HG03097 (cell line): ENCODE results near the gene C5orf24.
"Not testable (repeated sequence)": the region's sequence is repeated elsewhere in the genome, so short reads cannot be mapped to it uniquely, and the experiment has no call there.

Experiments
- ATAC-seq: cut with Tn5 transposase; IDR thresholded peaks from one replicate; pipeline ENCODE4 v1.9.1; 2021; ENCODE audit not compliant: unreplicated experiment, low FRiP score

C5orf24 gene

DNA sequence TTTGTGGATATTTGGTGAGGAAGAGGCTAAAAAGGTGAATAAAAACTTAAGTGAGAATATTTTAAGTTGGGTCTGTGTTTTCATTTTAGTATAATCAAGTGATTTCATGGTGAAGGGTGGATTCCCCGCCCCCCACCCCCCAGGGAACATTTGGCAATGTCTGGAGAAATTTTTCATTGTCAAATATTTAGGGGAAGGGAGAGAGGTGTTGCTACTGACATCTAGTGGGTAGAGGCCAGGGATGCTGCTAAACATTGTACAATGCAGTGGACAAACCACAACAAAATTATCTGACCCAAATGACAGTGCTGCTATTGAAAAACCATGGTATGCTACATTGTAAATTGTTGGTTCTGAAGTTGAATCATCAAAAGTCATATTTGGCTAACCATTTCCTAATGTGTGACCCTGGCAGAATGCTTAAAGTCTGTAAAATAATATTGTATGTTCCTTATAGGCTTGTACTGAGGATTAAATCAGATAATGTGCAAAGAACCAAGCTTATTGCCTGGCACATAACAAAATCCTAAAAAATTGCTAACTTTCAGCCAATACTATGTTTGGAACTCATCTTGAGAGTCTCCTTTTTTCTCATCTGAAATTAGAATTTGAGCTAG, 5.6 kb downstream of the C5orf24 start:
- ATAC-seq: no peak

DNA sequence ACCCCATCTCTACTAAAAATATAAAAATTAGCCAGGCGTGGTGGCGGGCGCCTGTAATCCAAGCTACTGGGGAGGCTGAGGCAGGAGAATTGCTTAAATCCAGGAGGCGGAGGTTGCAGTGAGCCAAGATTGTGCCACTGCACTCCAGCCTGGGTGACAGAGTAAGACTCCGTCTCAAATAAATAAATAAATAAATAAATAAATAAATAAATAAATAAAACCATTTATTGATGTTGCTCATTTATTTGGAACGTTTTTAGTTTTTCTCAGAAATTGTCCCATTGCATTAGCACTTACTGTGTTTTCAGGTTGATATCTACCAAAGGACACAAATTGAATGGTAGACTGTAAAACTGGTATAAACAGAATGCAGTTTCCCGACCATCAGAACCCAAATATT, 10.7 kb downstream of the C5orf24 start:
- not testable (repeated sequence) for ATAC-seq

DNA sequence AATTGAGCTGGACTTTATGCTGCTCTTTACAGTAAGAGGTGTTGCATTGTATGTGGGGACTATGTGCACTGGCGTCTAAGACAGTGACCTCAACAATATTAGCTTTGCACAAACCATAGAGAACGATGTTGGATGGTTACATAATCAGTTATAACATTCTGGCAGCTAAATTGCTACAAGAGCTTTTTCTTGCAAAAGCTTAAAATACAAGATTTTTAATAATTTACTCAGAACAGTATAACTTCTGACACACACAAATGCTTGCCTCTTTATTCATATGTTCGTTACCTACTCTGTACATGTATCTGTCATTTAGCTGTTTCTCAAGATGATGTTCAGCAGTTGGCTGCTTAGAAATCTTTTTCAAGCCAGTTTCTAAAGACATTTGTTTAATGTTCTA, 11.6 kb downstream of the C5orf24 start:
- no peak for ATAC-seq

DNA sequence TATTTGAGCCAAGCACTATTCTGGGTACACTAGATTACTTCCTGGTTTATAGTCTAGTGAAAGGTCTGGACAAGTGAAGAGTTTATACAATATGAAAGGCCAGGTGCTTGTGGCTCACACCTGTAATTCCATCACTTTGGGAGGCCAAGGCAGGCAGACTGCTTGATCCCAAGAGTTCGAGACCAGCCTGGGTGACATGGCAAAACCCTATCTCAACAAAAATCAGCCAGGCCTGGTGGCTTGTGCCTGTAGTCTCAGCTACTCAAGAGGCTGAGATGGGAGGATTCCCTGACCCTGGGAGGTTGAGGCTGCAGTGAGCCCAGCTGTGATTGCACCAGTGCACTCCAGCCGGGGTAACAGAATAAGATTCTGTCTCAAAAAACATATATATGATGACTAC, 18.9 kb downstream of the C5orf24 start:
- ATAC-seq: no peak

DNA sequence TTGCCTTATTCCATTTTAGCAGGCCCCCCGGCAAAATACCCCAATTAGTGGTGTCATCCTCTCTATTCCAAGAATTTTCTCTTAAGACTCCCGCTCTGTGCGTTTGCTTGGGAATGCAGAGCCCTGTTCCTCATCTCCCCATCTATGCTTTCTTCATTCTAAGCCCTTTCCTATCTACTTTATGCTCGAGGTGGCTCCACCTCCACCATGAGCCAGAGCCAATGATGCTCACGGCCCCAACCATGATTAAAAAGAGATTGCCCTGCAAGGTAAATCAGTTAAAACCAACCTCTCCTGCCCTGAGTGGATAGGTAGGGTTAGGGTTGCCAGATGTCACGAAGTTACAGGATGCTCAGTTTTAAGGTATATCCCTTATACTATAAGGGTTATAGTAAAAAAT, 27.7 kb downstream of the C5orf24 start:
- no peak for ATAC-seq

DNA sequence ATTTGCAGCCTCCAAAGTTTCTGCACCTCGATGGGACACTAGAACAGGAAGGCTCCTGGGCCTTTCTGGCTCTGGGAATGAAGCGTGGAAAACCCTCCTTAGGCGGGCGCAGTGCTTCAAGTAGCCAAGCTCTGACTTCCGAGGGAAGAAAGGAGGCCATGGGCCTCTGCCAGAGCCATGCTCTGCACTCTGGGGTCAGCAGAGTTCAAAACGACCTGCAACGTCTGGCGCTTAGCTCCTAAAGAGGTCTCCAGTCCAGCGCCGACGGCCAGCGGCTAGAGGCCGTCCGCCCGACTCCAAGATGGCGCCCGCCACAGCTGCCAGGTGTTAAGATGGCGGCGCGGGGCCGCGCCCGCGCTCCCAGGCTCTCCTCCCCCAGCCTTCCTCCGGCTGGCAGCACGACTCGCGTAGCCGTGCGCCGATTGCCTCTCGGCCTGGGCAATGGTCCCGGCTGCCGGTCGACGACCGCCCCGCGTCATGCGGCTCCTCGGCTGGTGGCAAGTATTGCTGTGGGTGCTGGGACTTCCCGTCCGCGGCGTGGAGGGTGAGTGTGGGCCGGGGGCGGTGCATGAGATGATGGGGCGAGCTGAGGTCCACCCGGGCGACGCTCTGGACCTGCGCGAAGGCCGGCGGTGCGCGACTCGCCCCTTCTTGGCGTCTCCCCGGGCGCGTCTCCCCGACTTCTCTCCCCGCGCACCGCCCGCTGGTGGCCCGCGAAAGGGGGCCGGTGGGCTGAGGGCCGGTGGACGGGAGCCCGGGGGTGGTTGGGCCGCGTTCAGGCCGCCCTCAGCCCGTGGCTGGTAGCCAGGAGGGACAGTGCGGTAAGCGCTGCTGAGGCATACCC, 28.4 kb downstream of the C5orf24 start, which contains the start of gene TXNDC15:
Gene TXNDC15, plus strand, starts transcription at position 385 of the 844 bp plus-strand sequence. Its CDS starts 57 bp downstream, at position 442.
- peak; percentile 86 for ATAC-seq

DNA sequence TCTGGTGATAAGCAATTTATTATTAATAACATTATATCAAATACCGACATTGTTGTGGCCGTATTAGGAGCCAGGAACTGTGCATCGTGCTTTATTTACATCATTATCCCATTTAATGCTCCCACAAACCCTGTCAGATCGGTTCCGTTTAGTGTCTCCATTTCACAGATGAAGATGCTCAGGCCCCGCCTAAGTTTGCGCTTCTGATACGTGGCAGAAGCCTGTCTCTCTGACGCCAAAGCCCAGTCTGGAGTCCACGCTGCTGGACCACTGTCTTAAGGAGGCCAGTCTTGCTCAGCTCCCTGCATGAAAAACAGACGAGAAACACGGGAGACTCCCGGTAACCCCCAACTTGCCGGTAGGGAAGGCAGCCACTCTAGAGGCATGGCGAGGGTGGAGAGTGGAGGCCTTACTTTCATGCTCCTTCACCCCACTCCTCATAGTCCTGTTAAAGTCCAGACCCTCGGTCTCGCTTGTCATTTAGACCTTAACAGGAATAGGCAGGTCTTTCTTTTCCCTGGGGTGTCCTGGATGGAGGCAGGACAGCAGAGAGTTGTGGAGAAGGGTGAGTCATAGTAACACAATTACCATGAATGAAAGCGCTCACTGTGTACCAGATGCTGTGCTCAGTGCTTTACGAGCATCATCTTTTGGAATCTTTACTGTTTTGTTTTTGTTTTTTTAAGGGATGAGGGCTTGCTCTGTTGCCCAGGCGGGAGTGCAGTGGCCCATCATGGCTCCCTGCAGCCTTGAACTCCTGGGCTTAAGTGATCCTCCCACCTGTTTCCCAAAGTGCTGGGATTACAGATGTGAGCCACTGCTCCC, 29.3 kb downstream of the C5orf24 start:
- ATAC-seq: no peak

DNA sequence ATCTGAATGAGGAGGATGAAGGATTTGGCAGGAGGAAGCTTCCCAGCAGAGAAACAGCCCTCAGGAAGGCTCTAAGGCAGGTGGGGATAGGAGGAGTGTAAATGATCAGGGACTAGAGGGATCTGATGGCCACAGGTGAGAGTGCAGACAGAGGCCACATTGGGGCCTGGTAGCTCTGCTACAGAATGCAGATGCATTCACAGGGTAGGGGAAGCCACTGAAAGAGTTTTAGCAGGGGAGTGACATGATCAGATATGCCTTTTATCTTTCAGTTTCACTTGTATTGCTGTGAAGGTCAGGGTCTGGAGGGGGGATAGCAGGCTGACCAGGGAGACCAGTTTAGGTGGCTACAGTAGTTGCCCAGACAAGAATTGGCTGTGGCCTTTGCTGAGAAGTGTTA, 31.4 kb downstream of the C5orf24 start:
- no peak for ATAC-seq

DNA sequence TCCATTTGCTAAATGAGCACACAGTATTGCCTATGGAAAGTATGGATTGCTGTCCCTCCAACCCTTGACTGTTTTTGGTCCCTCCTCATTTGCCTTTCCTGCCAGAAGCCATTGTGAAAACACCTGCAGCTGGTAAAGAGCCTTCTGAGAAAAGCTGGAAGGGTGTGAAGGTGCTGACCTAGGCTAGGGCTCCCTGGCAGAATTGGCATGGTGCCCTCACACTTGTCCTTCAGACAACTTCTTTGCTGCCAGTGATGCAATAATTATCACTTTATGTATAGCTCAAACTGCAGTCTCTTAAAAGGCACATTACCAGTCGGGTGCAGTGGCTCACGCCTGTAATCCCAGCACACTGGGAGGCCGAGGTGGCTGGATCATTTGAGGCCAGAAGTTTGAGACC, 32.6 kb downstream of the C5orf24 start:
- ATAC-seq: no peak

DNA sequence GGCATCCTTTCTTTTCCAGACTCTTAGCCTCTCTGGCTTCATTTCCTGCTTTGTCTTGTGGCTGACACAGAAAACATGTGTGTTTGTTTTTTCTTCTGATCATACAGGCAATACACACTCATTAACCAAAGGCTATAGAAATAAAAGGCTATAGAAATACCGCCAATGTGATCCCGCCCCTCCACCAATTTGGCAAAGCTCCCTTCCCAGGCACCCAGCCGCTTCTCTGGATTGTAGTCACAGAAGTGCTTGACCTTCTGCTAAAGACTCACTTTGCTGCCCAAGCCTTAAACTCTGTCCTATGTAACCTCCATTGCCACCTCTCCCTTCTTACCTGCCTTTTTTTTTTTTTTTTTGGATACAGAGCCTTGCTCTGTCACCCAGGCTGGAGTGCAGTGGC, 33.7 kb downstream of the C5orf24 start:
- no peak for ATAC-seq

DNA sequence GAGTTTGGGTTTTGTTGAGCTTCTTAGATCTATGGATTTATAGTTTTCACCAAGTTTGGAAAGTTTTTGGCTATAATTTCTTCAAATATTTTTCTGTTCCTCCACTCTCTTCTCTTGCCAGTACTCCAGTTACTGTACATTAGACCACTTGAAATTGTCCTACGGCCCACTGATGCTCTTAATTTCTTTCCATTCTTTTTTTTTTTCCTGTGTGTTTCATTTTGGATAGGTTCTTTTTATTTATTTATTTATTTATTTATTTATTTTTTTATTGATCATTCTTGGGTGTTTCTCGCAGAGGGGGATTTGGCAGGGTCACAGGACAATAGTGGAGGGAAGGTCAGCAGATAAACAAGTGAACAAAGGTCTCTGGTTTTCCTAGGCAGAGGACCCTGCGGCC, 35.2 kb downstream of the C5orf24 start:
- ATAC-seq: not testable (repeated sequence)

DNA sequence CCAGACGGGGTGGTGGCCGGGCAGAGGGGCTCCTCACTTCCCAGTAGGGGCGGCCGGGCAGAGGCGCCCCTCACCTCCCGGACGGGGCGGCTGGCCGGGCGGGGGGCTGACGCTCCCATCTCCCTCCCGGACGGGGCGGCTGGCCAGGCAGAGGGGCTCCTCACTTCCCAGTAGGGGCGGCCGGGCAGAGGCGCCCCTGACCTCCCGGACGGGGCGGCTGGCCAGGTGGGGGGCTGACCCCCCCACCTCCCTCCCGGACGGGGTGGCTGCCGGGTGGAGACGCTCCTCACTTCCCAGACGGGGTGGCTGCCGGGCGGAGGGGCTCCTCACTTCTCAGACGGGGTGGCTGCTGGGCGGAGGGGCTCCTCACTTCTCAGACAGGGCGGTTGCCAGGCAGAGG, 35.9 kb downstream of the C5orf24 start:
- not testable (repeated sequence) for ATAC-seq

DNA sequence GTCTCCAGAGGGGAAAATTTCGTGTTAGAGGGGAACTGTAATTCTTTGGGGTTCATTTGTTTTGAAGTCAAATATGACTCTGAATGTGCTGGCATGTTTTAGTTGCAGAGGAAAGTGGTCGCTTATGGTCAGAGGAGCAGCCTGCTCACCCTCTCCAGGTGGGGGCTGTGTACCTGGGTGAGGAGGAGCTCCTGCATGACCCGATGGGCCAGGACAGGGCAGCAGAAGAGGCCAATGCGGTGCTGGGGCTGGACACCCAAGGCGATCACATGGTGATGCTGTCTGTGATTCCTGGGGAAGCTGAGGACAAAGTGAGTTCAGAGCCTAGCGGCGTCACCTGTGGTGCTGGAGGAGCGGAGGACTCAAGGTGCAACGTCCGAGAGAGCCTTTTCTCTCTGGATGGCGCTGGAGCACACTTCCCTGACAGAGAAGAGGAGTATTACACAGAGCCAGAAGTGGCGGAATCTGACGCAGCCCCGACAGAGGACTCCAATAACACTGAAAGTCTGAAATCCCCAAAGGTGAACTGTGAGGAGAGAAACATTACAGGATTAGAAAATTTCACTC, 41.9 kb downstream of the C5orf24 start:
- no peak for ATAC-seq

DNA sequence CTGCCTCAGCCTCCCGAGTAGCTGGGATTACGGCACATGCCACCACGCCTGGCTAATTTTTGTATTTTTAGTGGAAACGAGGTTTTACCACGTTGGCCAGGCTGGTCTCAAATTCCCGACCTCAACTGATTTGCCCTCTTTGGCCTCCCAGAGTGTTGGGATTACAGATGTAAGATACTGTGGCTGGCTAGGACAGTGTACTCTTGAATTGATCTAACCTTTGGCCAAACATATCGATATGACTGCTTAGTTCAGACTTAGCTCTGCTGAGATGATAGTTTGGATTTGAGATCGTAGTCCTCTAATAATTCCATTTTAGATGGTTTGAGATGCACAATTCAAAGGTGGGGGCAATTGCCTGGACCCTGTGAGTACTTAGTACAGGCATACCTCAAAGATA, 43.6 kb downstream of the C5orf24 start:
- ATAC-seq: no peak

DNA sequence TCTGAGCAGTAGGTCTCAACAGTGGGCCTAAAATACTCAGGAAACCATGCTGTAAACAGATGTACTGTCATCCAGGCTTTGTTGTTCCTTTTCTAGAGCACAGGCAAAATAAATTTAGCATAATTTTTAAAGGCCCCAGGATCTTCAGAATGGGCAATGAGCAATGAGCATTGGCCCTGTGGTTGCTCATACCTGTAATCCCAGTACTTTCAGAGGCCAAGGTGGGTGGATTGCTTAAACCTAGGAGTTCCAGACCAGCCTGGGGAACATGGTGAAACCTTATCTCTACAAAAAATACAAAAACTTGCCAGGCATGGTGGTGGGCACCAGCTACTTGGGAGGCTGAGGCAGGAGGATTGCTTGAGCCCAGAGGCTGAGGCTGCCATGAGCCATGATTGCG, 45.7 kb downstream of the C5orf24 start:
- ATAC-seq: no peak

DNA sequence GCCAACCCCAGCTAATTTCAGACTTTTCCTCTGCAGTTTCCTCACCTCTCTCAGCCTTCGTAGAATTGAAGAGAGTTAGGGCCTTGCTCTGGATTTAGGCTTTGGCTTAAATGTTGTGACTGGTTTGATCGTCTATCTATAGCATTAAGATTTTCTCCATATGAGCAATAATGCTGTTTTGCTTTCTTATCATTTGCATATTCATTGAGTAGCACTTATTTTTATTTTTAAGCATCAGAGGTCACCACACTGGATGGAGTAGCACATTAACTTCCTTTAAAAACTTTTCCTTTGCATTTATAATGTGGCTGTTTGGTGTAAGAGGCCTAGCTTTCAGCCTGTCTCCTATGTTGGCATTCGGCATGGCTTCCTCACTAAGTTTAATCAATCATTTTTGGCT, 46.5 kb downstream of the C5orf24 start:
- no peak for ATAC-seq

DNA sequence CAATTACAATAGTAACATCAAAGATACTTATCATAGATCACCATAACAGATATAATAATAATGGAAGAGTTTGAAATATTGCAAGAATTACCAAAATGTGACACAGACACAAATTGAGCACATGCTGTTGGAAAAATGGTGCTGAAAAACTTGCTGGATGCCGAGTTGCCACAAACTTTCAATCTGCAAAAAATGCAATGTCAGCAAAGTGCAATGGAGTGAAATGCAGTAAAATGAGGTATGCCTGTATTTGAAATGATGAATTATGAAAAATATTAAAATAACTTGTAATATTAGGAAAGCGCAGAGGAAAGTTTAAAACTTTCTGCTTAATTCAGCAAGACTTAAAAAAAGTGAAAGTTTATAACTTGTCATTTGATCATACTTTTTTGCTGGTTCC, 47.2 kb downstream of the C5orf24 start:
- no peak for ATAC-seq

DNA sequence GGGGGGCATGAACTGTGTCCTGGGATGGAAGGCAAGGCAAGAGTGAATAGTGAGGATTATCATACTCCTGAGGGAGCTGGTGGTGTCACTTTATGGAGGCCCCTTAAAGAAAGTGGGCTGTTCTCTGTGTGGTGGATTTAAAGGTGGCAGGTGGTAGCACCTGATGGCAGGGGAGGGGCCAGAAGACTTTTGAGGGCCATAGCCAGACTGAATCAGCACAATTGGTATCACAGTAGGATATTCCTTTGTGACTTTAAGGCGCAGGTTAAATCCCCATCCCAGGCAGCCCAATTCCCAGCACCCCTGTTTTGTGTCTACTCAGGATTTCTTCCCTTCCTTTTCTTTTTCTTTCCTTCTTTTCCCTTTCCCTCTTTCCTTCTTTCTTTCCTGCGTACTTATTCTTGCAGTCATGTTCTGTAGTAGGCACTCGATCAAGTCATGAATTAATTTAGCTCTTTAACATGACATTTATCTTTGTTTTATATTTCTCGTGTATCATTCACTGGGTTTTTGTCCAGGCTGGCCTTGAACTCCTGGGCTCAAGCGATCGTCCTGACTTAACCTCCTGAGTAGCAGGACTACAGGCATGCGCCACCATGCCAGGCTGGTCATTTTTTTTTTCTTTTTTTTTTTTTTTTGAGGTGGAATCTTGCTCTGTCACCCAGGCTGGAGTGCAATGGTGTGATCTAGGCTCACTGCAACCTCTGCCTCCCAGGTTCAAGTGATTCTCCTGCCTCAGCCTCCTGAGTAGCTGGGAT, 48.2 kb downstream of the C5orf24 start:
- ATAC-seq: no peak

DNA sequence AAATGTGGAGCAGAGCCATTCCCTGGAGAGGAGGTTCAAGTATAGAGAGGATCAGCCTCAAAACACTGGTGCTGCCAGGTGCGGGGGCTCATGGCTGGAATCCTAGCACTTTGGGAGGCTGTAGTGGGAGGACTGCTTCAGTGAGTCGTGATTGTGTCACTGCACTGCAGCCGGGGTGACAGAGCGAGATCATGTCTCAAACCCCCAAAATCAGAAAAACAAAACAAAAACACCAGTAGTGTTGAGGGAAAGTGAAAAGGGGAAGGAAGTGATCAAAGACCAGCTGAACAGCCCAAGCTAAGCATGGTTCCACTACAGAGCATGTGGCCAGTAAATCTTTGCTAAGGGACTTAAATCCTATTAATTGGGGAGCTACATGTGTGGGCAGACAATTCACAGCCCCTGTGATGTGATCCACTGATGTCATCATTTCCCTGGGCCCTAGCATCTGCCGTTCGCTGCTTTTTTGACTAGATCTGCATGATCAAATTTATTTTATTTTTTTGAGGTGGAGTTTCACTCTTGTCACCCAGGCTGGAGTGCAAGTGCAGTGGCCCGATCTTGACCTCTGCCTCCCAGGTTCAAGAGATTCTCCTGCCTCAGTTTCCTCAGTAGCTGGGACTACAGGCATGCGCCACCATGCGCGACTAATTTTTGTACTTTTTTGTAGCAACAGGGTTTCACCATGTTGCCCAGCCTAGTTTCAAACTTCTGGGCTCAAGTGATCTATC, 56.5 kb downstream of the C5orf24 start:
- ATAC-seq: no peak
